ENCODE measurements around the gene RFLNA. TPM values are rescaled to one million over a fixed set of nuclear protein-coding genes. Genes with fewer than 3 reads are reported as not detected.
"Not testable (repeated sequence)": the region's sequence is repeated elsewhere in the genome, so short reads cannot be mapped to it uniquely, and the experiment has no call there.

RFLNA gene
- total and polyA plus RNA-seq, 8 donors, result 18.2 to 294 (median 75.8) TPM

DNA sequence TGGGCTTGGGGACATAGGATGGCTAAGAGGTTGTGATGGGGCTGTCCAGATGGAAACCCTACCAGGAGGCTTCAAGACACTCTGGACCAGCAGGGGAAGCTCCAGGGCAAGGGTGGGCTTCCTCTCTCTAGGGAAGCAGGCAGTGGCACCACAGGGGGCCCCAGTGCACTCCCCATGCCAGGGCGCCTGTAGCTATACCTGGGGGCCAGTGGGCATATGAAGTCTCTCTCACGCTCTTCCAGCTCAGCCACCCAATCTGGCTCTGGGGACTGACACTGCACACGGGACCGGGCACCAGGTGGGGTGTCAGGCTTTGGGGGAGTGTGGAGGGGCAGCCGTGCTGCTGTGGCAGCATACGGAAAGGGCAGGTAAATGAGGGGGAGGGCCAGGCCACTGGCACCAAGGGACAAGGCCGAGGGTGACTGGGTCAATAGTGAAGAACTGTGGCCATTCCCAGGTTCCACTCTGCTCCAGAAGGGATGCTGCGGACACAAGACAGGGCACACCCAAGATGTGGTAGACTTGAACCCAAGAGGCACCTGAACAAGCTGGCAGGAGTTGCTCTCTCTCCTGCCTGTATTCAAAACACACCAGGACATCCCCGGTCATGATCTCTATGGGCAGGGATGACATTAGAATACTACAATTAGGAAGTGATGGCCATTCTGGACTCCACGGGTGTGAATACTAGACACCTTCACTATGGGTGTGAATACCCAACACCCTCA lies 27.5 kb downstream of the RFLNA start:
- H3K27ac ChIP-seq, result no peak overlapping the region
- H3K27me3 ChIP-seq, result no peaks in the 10 kb centered on the region
- peaks cover 7 to 23% (median 14%) of the 10 kb centered on the region in 4 donors for H3K4me1 ChIP-seq
- intact Hi-C loops (cut with DNase I; ENCODE audit: low total_unique reads), result no loop called here
- peaks cover 31 to 42% (median 42%) of the 10 kb centered on the region in 4 donors for H3K36me3 ChIP-seq
- WGBS, 5 donors, result 77 to 85% (median 80%) methylated on average over 8 to 10 of the region's 10 CpGs
- no peak for DNase-seq
- TF ChIP-seq POLR2AphosphoS5 (IDR thresholded peaks at IDR 0.05) (no peak), POLR2A (IDR thresholded peaks at IDR 0.05) (no peak), EP300 (IDR thresholded peaks at IDR 0.05) (no peak)
- TF ChIP-seq, protein P1, sequence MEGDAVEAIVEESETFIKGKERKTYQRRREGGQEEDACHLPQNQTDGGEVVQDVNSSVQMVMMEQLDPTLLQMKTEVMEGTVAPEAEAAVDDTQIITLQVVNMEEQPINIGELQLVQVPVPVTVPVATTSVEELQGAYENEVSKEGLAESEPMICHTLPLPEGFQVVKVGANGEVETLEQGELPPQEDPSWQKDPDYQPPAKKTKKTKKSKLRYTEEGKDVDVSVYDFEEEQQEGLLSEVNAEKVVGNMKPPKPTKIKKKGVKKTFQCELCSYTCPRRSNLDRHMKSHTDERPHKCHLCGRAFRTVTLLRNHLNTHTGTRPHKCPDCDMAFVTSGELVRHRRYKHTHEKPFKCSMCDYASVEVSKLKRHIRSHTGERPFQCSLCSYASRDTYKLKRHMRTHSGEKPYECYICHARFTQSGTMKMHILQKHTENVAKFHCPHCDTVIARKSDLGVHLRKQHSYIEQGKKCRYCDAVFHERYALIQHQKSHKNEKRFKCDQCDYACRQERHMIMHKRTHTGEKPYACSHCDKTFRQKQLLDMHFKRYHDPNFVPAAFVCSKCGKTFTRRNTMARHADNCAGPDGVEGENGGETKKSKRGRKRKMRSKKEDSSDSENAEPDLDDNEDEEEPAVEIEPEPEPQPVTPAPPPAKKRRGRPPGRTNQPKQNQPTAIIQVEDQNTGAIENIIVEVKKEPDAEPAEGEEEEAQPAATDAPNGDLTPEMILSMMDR (IDR thresholded peaks at IDR 0.05), result no peak
- peaks cover 10 to 18% (median 16%) of the 10 kb centered on the region in 4 donors for H3K9me3 ChIP-seq
- no peak overlapping the region for H3K4me3 ChIP-seq

DNA sequence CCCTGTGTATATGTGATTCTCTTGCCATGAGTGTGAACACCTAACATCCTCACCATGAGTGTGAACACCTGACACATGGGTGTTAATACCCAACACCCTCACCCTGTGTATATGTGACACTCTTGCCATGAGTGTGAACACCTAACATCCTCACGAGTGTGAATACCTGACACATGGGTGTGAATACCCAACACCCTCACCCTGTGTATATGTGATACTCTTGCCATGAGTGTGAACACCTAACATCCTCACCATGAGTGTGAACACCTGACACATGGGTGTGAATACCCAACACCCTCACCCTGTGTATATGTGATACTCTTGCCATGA lies 28.1 kb downstream of the RFLNA start:
- H3K27me3 ChIP-seq; DNase-seq; H3K27ac ChIP-seq; intact Hi-C loops (cut with DNase I; ENCODE audit: low total_unique reads); H3K4me3 ChIP-seq: not testable (repeated sequence)
- Histone ChIP-seq H3K9me3 (peaks cover 10 to 18% (median 16%) of the 10 kb centered on the region in 4 donors), H3K36me3 (peaks cover 31 to 48% (median 46%) of the 10 kb centered on the region in 4 donors), H3K4me1 (peaks cover 13 to 29% (median 19%) of the 10 kb centered on the region in 4 donors)
- 95 to 100% (median 97%) methylated on average over 1 of the region's 1 CpG; no CpG with 5 or more reads in 1 of the 5 donors for WGBS, 5 donors

DNA sequence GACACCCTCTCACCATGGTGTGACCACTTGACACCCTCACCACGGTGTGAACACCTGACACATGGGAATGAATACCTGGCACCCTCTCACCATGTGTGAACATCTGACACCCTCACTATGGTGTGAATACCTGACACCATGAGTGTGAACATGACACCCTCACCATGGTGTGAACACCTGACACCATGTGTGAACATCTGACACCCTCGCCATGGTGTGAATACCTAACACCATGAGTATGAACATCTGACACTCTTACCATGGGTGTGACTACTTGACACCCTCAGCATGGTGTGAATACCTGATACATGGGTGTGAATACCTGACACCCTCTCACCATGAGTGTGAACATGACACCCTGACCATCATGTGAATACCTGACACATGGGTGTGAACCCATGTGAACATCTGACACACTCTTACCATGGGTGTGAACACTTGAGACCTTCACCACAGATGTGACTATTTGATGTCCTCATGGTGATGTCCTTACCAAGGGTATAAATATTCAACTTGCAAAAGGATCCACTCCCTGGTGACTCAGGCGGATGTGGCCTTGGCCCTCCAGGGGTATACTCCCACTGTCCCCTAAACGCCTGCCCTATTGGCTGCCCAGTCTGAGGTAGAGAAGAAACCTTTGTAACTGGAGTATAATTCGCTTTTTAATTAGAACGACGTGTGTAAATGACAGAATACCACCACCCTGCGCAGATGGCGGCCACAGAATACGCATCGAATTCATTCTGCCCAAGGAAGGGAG lies 29.1 kb downstream of the RFLNA start:
- Histone ChIP-seq H3K4me1 (peaks cover 17 to 39% (median 20%) of the 10 kb centered on the region in 4 donors), H3K9me3 (peaks cover 10 to 18% (median 16%) of the 10 kb centered on the region in 4 donors), H3K27me3 (no peaks in the 10 kb centered on the region), H3K4me3 (no peak overlapping the region), H3K36me3 (peaks cover 36 to 58% (median 55%) of the 10 kb centered on the region in 4 donors), H3K27ac (no peak overlapping the region)
- no peak for DNase-seq
- intact Hi-C loops (cut with DNase I; ENCODE audit: low total_unique reads), result no loop called here
- WGBS, 5 donors, result 93 to 98% (median 96%) methylated on average over 11 of the region's 11 CpGs
- TF ChIP-seq, protein P1 (IDR thresholded peaks at IDR 0.05), result no peak
- TF ChIP-seq EP300 (IDR thresholded peaks at IDR 0.05) (no peak), POLR2AphosphoS5 (IDR thresholded peaks at IDR 0.05) (peak in 1 of 3 donors; percentile 18)

DNA sequence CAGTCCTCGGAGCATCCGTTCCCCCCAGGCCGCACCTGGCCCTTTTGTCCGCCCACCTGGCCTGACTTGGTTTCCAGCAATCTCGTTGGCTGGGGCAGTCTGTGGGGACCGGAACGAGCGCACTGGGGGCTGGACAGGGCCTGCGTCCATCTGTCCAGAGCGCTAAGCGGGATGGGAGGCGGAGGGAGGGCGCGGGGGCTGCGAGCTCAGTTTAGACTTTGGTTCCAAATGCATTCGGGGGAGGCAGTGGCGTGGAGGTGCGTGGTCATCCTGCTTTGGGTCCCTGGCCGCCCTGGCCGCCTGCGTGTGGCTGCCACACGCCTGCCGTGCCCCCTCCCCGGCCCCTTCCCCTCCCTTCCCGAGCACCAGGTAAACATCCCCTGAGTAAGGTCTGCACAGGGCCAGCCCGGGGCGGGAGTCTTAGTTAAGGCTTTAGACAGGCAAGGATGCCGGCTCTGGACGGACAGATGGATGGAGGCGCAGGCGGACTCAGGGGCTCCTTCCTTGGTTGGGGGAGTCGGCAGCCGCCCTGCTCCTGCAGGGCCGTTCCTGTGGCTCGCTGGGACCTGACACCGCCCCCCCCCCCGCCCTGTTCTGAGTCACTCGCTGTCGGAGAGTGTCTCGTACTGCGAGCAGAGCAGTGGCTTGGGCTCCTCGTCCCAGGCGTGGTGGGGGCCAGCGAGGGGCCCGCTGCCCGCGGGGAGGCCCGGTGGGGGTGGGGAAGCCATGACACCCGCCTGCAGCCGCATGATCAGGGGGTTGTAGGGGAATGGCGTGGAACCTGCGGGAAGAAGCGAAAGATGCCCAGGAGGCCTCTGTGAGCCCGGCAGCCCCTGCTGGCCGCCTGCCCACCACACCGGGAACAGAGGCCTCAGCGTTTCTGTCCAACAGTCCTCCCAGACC lies 30.2 kb downstream of the RFLNA start:
- H3K27ac ChIP-seq, result no peak overlapping the region
- peaks cover 46 to 69% (median 67%) of the 10 kb centered on the region in 4 donors for H3K36me3 ChIP-seq
- DNase-seq, result no peak
- H3K4me3 ChIP-seq, result no peak overlapping the region
- intact Hi-C loops (cut with DNase I; ENCODE audit: low total_unique reads), result no loop called here
- H3K9me3 ChIP-seq, result peaks cover 10 to 18% (median 16%) of the 10 kb centered on the region in 4 donors
- H3K27me3 ChIP-seq, result no peaks in the 10 kb centered on the region
- H3K4me1 ChIP-seq, result peaks cover 17 to 40% (median 20%) of the 10 kb centered on the region in 4 donors
- 92 to 96% (median 95%) methylated on average over 36 to 57 of the region's 57 CpGs for WGBS, 5 donors
- TF ChIP-seq EP300 (IDR thresholded peaks at IDR 0.05) (no peak), POLR2AphosphoS5 (IDR thresholded peaks at IDR 0.05) (no peak), POLR2A (IDR thresholded peaks at IDR 0.05) (no peak)
- TF ChIP-seq, protein P1 (IDR thresholded peaks at IDR 0.05), result no peak
